ENCODE measurements around the gene SVOPL. TPM values are rescaled to one million over a fixed set of nuclear protein-coding genes. Genes with fewer than 3 reads are reported as not detected.
A peak's percentile ranks its signal among the peaks of the same experiment; 100 is the strongest.

Gene SVOPL
- total and polyA plus RNA-seq, 9 of the 15 experiments (the other 6 are each of a cell fraction or from before 2014, with no cell fraction given): 0.13 to 0.42 (median 0.20) TPM; not detected in 6

DNA sequence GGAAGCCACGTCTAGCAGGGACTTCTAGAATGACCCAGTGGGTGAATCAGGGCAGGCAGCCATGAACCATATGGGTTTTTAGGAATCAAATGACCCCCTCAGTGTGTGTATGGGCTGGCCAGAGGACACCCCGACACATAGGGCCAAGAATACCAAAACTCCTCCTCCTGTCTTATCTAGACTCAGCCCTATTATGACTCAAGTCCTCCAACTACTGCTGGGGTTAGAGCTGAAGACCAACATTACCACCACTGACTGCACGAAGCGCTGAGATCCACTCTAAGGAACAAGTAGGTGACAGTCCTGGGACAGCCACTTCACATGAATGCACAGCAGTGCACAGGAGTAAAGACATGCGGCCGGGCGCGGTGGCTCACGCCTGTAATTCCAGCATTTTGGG, 11.5 kb upstream of the SVOPL start (continued):
- TF ChIP-seq, protein P1, sequence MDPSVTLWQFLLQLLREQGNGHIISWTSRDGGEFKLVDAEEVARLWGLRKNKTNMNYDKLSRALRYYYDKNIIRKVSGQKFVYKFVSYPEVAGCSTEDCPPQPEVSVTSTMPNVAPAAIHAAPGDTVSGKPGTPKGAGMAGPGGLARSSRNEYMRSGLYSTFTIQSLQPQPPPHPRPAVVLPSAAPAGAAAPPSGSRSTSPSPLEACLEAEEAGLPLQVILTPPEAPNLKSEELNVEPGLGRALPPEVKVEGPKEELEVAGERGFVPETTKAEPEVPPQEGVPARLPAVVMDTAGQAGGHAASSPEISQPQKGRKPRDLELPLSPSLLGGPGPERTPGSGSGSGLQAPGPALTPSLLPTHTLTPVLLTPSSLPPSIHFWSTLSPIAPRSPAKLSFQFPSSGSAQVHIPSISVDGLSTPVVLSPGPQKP (CRISPR knock-in tag; IDR thresholded peaks at IDR 0.05): no peak
- no peak for TF ChIP-seq ZNF124 (CRISPR knock-in tag; IDR thresholded peaks at IDR 0.05)
- no peak for TF ChIP-seq ZNF583 (CRISPR knock-in tag; IDR thresholded peaks at IDR 0.05)
- TF ChIP-seq, protein P2, sequence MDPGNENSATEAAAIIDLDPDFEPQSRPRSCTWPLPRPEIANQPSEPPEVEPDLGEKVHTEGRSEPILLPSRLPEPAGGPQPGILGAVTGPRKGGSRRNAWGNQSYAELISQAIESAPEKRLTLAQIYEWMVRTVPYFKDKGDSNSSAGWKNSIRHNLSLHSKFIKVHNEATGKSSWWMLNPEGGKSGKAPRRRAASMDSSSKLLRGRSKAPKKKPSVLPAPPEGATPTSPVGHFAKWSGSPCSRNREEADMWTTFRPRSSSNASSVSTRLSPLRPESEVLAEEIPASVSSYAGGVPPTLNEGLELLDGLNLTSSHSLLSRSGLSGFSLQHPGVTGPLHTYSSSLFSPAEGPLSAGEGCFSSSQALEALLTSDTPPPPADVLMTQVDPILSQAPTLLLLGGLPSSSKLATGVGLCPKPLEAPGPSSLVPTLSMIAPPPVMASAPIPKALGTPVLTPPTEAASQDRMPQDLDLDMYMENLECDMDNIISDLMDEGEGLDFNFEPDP (CRISPR knock-in tag; IDR thresholded peaks at IDR 0.05): no peak

DNA sequence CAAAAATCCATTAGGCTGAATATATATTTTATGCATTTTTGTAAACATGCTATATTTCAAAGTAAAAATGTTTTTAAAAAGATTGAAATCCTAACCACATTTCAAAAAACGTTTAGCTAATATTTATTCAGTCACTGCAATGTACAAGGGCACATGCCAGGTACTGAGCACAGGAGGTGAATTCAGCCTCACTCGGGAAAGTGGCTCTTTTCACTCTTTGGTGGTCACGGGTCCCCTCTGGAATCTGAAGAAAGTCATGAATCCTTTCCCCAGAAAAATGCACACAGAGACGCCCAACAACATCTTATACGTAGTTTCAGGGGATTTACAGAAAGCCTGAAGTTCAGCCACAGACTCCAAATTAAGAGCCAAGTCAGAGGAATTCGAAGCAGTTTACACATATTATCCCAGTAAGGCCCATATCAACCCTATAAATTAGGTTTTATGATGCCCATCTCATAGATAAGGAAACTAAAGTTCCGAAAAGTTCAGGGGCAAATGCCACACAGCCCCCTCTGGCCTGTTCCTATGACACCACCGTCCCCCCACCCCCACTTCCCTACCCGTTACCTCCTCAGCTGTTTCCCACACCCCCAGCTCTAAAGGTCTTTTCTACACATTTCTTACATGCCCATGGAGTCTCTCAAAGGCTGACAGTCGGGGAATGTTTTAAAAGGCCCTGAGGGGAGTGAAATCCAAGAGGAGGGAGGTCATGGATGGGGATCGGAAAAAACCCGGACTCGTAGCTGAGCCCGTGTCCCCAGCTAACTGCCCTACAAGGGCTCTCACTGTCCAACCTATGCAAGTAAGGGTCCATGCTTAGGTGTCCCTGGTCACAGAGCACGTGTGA, 9.6 kb upstream of the SVOPL start:
- BruUV-seq (replicated peaks): no TSS peak
- ATAC-seq: no peak
- Histone ChIP-seq H3K9me1 (ENCODE audit: control insufficient read depth, insufficient read depth, low read length) (no peaks in the 10 kb centered on the region), H3K36me3 (ENCODE audit: control insufficient read depth, insufficient read depth, low read length) (no peaks in the 10 kb centered on the region), H3K79me2 (ENCODE audit: control insufficient read depth, insufficient read depth, low read length) (no peaks in the 10 kb centered on the region), H3K9me3 (replicated peaks; ENCODE audit: control insufficient read depth, insufficient read depth, low read depth, low read length) (no peaks in the 10 kb centered on the region), H3K9ac (ENCODE audit: insufficient read depth in 1 of 2, low read depth in 2 of 2, low read length in 2 of 2) (no peak overlapping the region), H3K4me1 (replicated peaks in 1 of 2; ENCODE audit: control insufficient read depth in 2 of 2, insufficient read depth in 2 of 2, low read length in 2 of 2) (peaks cover 0 to 4% of the 10 kb centered on the region in 2 experiments; a peak in 1 of 5 replicates), H3K4me3 (no peak overlapping the region), H2AFZ (ENCODE audit: low read depth, low read length) (no peak overlapping the region), H3K4me2 (ENCODE audit: insufficient read depth, low read length) (no peak overlapping the region), H4K20me1 (replicated peaks; ENCODE audit: control insufficient read depth, insufficient read depth, low read length) (0 out of 2 replicates have a peak, but pooled peaks cover 4% of the 10 kb centered on the region), H3K27ac (ENCODE audit: extremely low read depth, low read depth, low read length) (no peak overlapping the region), H3K27me3 (ENCODE audit: control insufficient read depth in 2 of 2, insufficient read depth in 2 of 2, low read length in 2 of 2) (peaks cover 46 to 76% of the 10 kb centered on the region in 2 experiments)
- TF ChIP-seq, protein P3, sequence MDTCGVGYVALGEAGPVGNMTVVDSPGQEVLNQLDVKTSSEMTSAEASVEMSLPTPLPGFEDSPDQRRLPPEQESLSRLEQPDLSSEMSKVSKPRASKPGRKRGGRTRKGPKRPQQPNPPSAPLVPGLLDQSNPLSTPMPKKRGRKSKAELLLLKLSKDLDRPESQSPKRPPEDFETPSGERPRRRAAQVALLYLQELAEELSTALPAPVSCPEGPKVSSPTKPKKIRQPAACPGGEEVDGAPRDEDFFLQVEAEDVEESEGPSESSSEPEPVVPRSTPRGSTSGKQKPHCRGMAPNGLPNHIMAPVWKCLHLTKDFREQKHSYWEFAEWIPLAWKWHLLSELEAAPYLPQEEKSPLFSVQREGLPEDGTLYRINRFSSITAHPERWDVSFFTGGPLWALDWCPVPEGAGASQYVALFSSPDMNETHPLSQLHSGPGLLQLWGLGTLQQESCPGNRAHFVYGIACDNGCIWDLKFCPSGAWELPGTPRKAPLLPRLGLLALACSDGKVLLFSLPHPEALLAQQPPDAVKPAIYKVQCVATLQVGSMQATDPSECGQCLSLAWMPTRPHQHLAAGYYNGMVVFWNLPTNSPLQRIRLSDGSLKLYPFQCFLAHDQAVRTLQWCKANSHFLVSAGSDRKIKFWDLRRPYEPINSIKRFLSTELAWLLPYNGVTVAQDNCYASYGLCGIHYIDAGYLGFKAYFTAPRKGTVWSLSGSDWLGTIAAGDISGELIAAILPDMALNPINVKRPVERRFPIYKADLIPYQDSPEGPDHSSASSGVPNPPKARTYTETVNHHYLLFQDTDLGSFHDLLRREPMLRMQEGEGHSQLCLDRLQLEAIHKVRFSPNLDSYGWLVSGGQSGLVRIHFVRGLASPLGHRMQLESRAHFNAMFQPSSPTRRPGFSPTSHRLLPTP (IDR thresholded peaks at IDR 0.05; ENCODE audit: borderline replicate concordance, extremely low read depth, insufficient read length): no peak
- TF ChIP-seq ZNF263 (CRISPR knock-in tag; IDR thresholded peaks at IDR 0.05; ENCODE audit: borderline replicate concordance): 0 out of 2 replicates have a peak, but pooled peaks have one; percentile 18
- no peak for FAIRE-seq
- in situ Hi-C loops (cut with MboI) (no loop called here), intact Hi-C loops (cut with micrococcal nuclease) (no loop called here)
- ChIA-PET POLR2A (interaction anchor here (0.6 to 0.8 kb wide), 3 partner anchors 92 to 395 kb away, joined by 3 to 4 read pairs (median 4); no protein-coding TSS in a partner anchor), CTCF (ENCODE audit: low intra/inter-chr PET ratio) (no interaction called here)
- DNase-seq (ENCODE audit: extremely low read depth in 1 of 4, low spot score in 3 of 4): no peak
- 3% methylated on average over 15 of the region's 15 CpGs for WGBS (ENCODE audit: insufficient coverage, low coverage, missing lambda C conversion rate)

All from K562 (cell line).